Prostate gland (tissue), 2 donors: ENCODE data around the gene NMNAT1. TPM values are rescaled to one million over a fixed set of nuclear protein-coding genes. Genes with fewer than 3 reads are reported as not detected.

Experiments
- DNase-seq: peaks from one replicate; pipeline ENCODE4 v3.0.0-alpha.2; 2019; ENCODE audit warnings: low spot score
- H3K27ac ChIP-seq, 2 donors: fragments of 200-600 bp; sonication (generic); 2 replicates each; pipeline ENCODE4 v1.5.1; 2017 to 2019
- H3K27me3 ChIP-seq: fragments of 200-600 bp; sonication (generic); replicated peaks from 2 replicates; pipeline ENCODE4 v1.5.1; 2019; ENCODE audit not compliant: insufficient read depth
- H3K36me3 ChIP-seq, 2 donors: fragments of 200-600 bp; sonication (generic); 1 replicate in 1 of 2; 2 replicates in 1 of 2; pipeline versions ENCODE4 v1.5.1 to v1.8.1; 2017 to 2019
- H3K4me1 ChIP-seq: fragments of 200-600 bp; sonication (generic); replicated peaks from 2 replicates; pipeline ENCODE4 v1.5.1; 2019
- H3K4me3 ChIP-seq, 2 donors: fragments of 200-600 bp; sonication (generic); 2 replicates each; pipeline ENCODE4 v1.5.1; 2017 to 2019
- H3K9me3 ChIP-seq: fragments of 200-600 bp; sonication (generic); 2 replicates; pipeline ENCODE4 v1.5.1; 2017
- CTCF ChIP-seq, 4 experiments: fragments of 200-600 bp in 2 of 4; fragments of 450-650 bp in 2 of 4; sonication (generic) in 2 of 4; IDR thresholded peaks; 1 replicate in 3 of 4; 2 replicates in 1 of 4; pipeline ENCODE4 v1.5.1; 2016 to 2019; ENCODE audit warnings: antibody characterized with exemption in 4 of 4, mild to moderate bottlenecking in 2 of 4, moderate library complexity in 2 of 4
- POLR2A ChIP-seq: fragments of 450-650 bp; IDR thresholded peaks from one replicate; pipeline ENCODE4 v1.6.1; 2016; ENCODE audit warnings: antibody characterized with exemption, mild to moderate bottlenecking
- POLR2AphosphoS5 ChIP-seq: sonication (generic); formaldehyde crosslinking; IDR thresholded peaks from one replicate; pipeline ENCODE4 v1.6.1; 2017; ENCODE audit warnings: antibody characterized with exemption
- WGBS: methylation state at CpG from one replicate; pipeline ENCODE4 v1.1.5; 2018; 5-methylcytosine and 5-hydroxymethylcytosine counted together
- intact Hi-C: fragments of 100-400 bp; cut with DNase I; formaldehyde crosslinking; loops from one replicate; pipeline ENCODE4 v1.14.2; 2022
- total RNA-seq, 2 donors: library from RNA; depleted of rRNA; stranded (reverse); fragments of >200 nt; gene quantifications; one replicate each; pipeline ENCODE4 v1.1.0, GENCODE V29; 2016

The NMNAT1 gene
- total RNA-seq, 2 donors from 2014 or later = 7.2 to 8.7 TPM

GRCh38 chr1:9942399-9942938 is 806 bp upstream of the NMNAT1 start:
- H3K27ac ChIP-seq = peak overlapping the region; percentile 79 to 86
- no peaks in the 10 kb centered on the region for H3K36me3 ChIP-seq
- no peaks in the 10 kb centered on the region for H3K4me1 ChIP-seq
- intact Hi-C loops = loop anchor here (5.0 kb wide), 3 partner anchors 65 to 215 kb away; partner anchors contain the start of gene UBE4B
- no peaks in the 10 kb centered on the region for H3K27me3 ChIP-seq
- peak overlapping the region; percentile 63 to 77 for H3K4me3 ChIP-seq
- TF ChIP-seq POLR2A (no peak), POLR2AphosphoS5 (no peak), CTCF (IDR thresholded peaks at IDR 0.05) (peak in 3 of 4 experiments; percentile 14 to 65 (median 28))
- DNase-seq = no peak
- H3K9me3 ChIP-seq = no peaks in the 10 kb centered on the region
- 0% methylated on average over 14 of the region's 14 CpGs for WGBS

GRCh38 chr1:9946315-9946714 is 3.0 kb downstream of the NMNAT1 start:
- H3K4me1 ChIP-seq = no peaks in the 10 kb centered on the region
- H3K36me3 ChIP-seq = no peaks in the 10 kb centered on the region
- no peak overlapping the region for H3K27ac ChIP-seq
- TF ChIP-seq POLR2AphosphoS5 = no peak
- no peak for TF ChIP-seq CTCF (IDR thresholded peaks at IDR 0.05)
- no peak for TF ChIP-seq POLR2A
- no peaks in the 10 kb centered on the region for H3K9me3 ChIP-seq
- H3K27me3 ChIP-seq = no peaks in the 10 kb centered on the region
- no peak overlapping the region for H3K4me3 ChIP-seq
- WGBS = 95% methylated on average over 2 of the region's 2 CpGs
- intact Hi-C loops = no loop called here
- DNase-seq = no peak

- H3K27ac ChIP-seq = no peak overlapping the region
- H3K4me3 ChIP-seq = no peak overlapping the region
- 91% methylated on average over 8 of the region's 8 CpGs for WGBS
- no peaks in the 10 kb centered on the region for H3K9me3 ChIP-seq
- intact Hi-C loops = no loop called here
- H3K27me3 ChIP-seq = no peaks in the 10 kb centered on the region
- H3K36me3 ChIP-seq = no peaks in the 10 kb centered on the region
- H3K4me1 ChIP-seq = no peaks in the 10 kb centered on the region
- no peak for TF ChIP-seq POLR2AphosphoS5
- no peak for TF ChIP-seq CTCF (IDR thresholded peaks at IDR 0.05)
- TF ChIP-seq POLR2A = no peak
- no peak for DNase-seq
Measured at GRCh38 chr1:9957726-9958125, 14.5 kb downstream of the NMNAT1 start.

- Histone ChIP-seq H3K27me3 (no peaks in the 10 kb centered on the region), H3K4me3 (no peak overlapping the region), H3K9me3 (no peaks in the 10 kb centered on the region), H3K27ac (no peak overlapping the region), H3K36me3 (no peaks in the 10 kb centered on the region), H3K4me1 (no peaks in the 10 kb centered on the region)
- intact Hi-C loops = no loop called here
- TF ChIP-seq CTCF (IDR thresholded peaks at IDR 0.05) (no peak), POLR2A (no peak), POLR2AphosphoS5 (no peak)
- whole genome bisulfite sequencing = 69% methylated on average over 4 of the region's 4 CpGs
- no peak for DNase-seq
Measured at GRCh38 chr1:9960011-9960410, 16.7 kb downstream of the NMNAT1 start.
